B cell (primary cell): ENCODE results near the gene ZNF766.

ENCODE experiments used
- CTCF ChIP-seq: fragments of 200-600 bp; IDR thresholded peaks from one replicate; pipeline ENCODE4 v1.8.0; 2022; ENCODE audit warnings: antibody characterized with exemption, mild to moderate bottlenecking
- EZH2 ChIP-seq: IDR thresholded peaks from 2 replicates; pipeline ENCODE4 v1.6.1; 2012; ENCODE audit warnings: borderline replicate concordance, low read depth, mild to moderate bottlenecking, moderate library complexity, low read length; ENCODE audit not compliant: insufficient read depth, poor library complexity, severe bottlenecking

GRCh38 chr19:52219611-52220010 is 49.8 kb upstream of the ZNF766 start:
- no peak for TF ChIP-seq CTCF
- TF ChIP-seq EZH2 = no peak
